NCI-H748 (cell line): ENCODE results near the gene TIGIT.

Experiments
- DNase-seq: peaks from one replicate; lab custom pipeline; 2025; ENCODE audit not compliant: unreplicated experiment; lab: John Stamatoyannopoulos, UW

Gene TIGIT

GRCh38 chr3:114350690-114351089 lies 56.9 kb downstream of the TIGIT start:
- DNase-seq: no peak

- DNase-seq: no peak
Measured at GRCh38 chr3:114351123-114351821, 57.4 kb downstream of the TIGIT start.

- no peak for DNase-seq
Measured at GRCh38 chr3:114351822-114352145, 58.0 kb downstream of the TIGIT start.

- no peak for DNase-seq
Measured at GRCh38 chr3:114355653-114356052, 61.8 kb downstream of the TIGIT start.

GRCh38 chr3:114356066-114356465 lies 62.2 kb downstream of the TIGIT start:
- DNase-seq: no peak

- no peak for DNase-seq
Measured at GRCh38 chr3:114356525-114356924, 62.7 kb downstream of the TIGIT start.
